Liver (tissue), 9 donors: ENCODE results near the gene SMYD2. TPM values are rescaled to one million over a fixed set of nuclear protein-coding genes. Genes with fewer than 3 reads are reported as not detected.

Experiments used
- DNase-seq: peaks from one replicate; pipeline ENCODE4 v3.0.0-alpha.2; 2017; ENCODE audit warnings: low spot score
- H3K27ac ChIP-seq, 2 donors: one replicate each; pipeline ENCODE4 v1.7.0; 2013; ENCODE audit warnings: inconsistent platforms in 2 of 2, low read length in 2 of 2, control low read depth in 1 of 2, low read depth in 1 of 2, mild to moderate bottlenecking in 1 of 2
- H3K27me3 ChIP-seq, 4 donors: one replicate each; pipeline versions ENCODE4 v1.6.1 to v1.7.0; 2013; ENCODE audit warnings: low read length in 3 of 4, inconsistent platforms in 1 of 4, mild to moderate bottlenecking in 1 of 4, moderate library complexity in 1 of 4; ENCODE audit not compliant: control insufficient read depth in 4 of 4, insufficient read depth in 4 of 4
- H3K36me3 ChIP-seq, 4 donors: one replicate each; pipeline versions ENCODE4 v1.6.1 to v1.7.0; 2013; ENCODE audit warnings: low read length in 3 of 4, mild to moderate bottlenecking in 3 of 4, low read depth in 1 of 4, moderate library complexity in 1 of 4; ENCODE audit not compliant: control insufficient read depth in 4 of 4, insufficient read depth in 3 of 4
- H3K4me1 ChIP-seq, 4 donors: one replicate each; pipeline versions ENCODE4 v1.6.1 to v1.7.0; 2013; ENCODE audit warnings: low read length in 3 of 4, mild to moderate bottlenecking in 3 of 4, moderate library complexity in 1 of 4; ENCODE audit not compliant: control insufficient read depth in 4 of 4, insufficient read depth in 4 of 4
- H3K4me3 ChIP-seq, 3 donors: one replicate each; pipeline versions ENCODE4 v1.6.1 to v1.7.0; 2013; ENCODE audit warnings: low read length in 3 of 3, control low read depth in 1 of 3, low read depth in 1 of 3, mild to moderate bottlenecking in 1 of 3
- H3K9ac ChIP-seq, 2 donors: one replicate each; pipeline ENCODE4 v1.7.0; 2013; ENCODE audit warnings: low read length in 2 of 2, mild to moderate bottlenecking in 2 of 2, moderate library complexity in 2 of 2, control low read depth in 1 of 2, low read depth in 1 of 2
- H3K9me3 ChIP-seq, 4 donors: one replicate each; pipeline versions ENCODE4 v1.6.1 to v1.7.0; 2013; ENCODE audit warnings: low read length in 3 of 4; ENCODE audit not compliant: control insufficient read depth in 4 of 4
- ATF3 ChIP-seq: IDR thresholded peaks from 2 replicates; pipeline ENCODE4 v1.6.1; 2016; ENCODE audit warnings: antibody characterized with exemption
- CTCF ChIP-seq: fragments of 150-350 bp; IDR thresholded peaks from 2 replicates; pipeline ENCODE4 v1.5.1; 2017; ENCODE audit warnings: improper control_type of control experiment, low read depth, low read length; ENCODE audit not compliant: missing input control
- EGR1 ChIP-seq, 2 donors: IDR thresholded peaks; 2 replicates each; pipeline ENCODE4 v1.6.1; 2016 to 2018; ENCODE audit warnings: antibody characterized with exemption in 2 of 2, low read depth in 2 of 2
- FOXA1 ChIP-seq: IDR thresholded peaks from 2 replicates; pipeline ENCODE4 v1.6.1; 2016; ENCODE audit warnings: antibody characterized with exemption
- FOXA2 ChIP-seq: IDR thresholded peaks from 2 replicates; pipeline ENCODE4 v1.6.1; 2016; ENCODE audit warnings: antibody characterized with exemption
- GABPA ChIP-seq, 2 donors: IDR thresholded peaks in 1 of 2; conservative IDR thresholded peaks in 1 of 2; 2 replicates each; pipeline ENCODE4 v1.6.1; 2016; ENCODE audit warnings: antibody characterized with exemption in 2 of 2, mild to moderate bottlenecking in 1 of 2, moderate library complexity in 1 of 2
- HNF4A ChIP-seq, 2 donors: conservative IDR thresholded peaks; 2 replicates each; pipeline ENCODE4 v1.6.1; 2016; ENCODE audit warnings: antibody characterized with exemption in 2 of 2, mild to moderate bottlenecking in 2 of 2
- HNF4G ChIP-seq: IDR thresholded peaks from 2 replicates; pipeline ENCODE4 v1.6.1; 2016; ENCODE audit warnings: antibody characterized with exemption
- JUND ChIP-seq, 2 donors: IDR thresholded peaks; 2 replicates each; pipeline ENCODE4 v1.6.1; 2016; ENCODE audit warnings: antibody characterized with exemption in 2 of 2
- NR2F2 ChIP-seq: IDR thresholded peaks from 2 replicates; pipeline ENCODE4 v1.6.1; 2016; ENCODE audit warnings: antibody characterized with exemption
- RAD21 ChIP-seq, 2 donors: IDR thresholded peaks; 2 replicates each; pipeline ENCODE4 v1.6.1; 2016; ENCODE audit warnings: antibody characterized with exemption in 2 of 2, mild to moderate bottlenecking in 2 of 2
- RXRA ChIP-seq, 2 donors: IDR thresholded peaks; 2 replicates each; pipeline ENCODE4 v1.6.1; 2017 to 2018; ENCODE audit warnings: antibody characterized with exemption in 2 of 2, mild to moderate bottlenecking in 1 of 2
- SP1 ChIP-seq: IDR thresholded peaks from 2 replicates; pipeline ENCODE4 v1.6.1; 2018; ENCODE audit warnings: antibody characterized with exemption, mild to moderate bottlenecking
- TAF1 ChIP-seq: conservative IDR thresholded peaks from 2 replicates; pipeline ENCODE4 v1.6.1; 2016; ENCODE audit warnings: antibody characterized with exemption, mild to moderate bottlenecking
- YY1 ChIP-seq: IDR thresholded peaks from 2 replicates; pipeline ENCODE4 v1.6.1; 2016; ENCODE audit warnings: antibody characterized with exemption, mild to moderate bottlenecking
- ZBTB33 ChIP-seq: IDR thresholded peaks from 2 replicates; pipeline ENCODE4 v1.6.1; 2016; ENCODE audit warnings: antibody characterized with exemption
- WGBS: extraction: QIAGEN DNeasy Blood & Tissue Kit; methylation state at CpG from one replicate; pipeline ENCODE4 v1.1.7; 2013; 5-methylcytosine and 5-hydroxymethylcytosine counted together
- polyA plus RNA-seq, 2 donors: library from polyadenylated mRNA; stranded (reverse) in 1 of 2; unstranded in 1 of 2; fragments of 200-250 nt in 1 of 2; fragments of >200 nt in 1 of 2; fragmentation: Nextera tagmentation in 1 of 2; extraction: Ambion mirVana in 1 of 2; gene quantifications; one replicate each; pipeline versions ENCODE4 v1.2.1 to v1.2.3, GENCODE V29; 2013 to 2015
- total RNA-seq, 2 donors: library from RNA; depleted of rRNA; stranded (reverse); fragments of >200 nt; gene quantifications; one replicate each; pipeline ENCODE4 v1.2.3, GENCODE V29; 2014
- TF ChIP-seq, protein P1 (sequence below): IDR thresholded peaks from 2 replicates; pipeline ENCODE4 v1.6.1; 2016; ENCODE audit warnings: antibody characterized with exemption
- TF ChIP-seq, protein P2 (sequence below): IDR thresholded peaks from 2 replicates; pipeline ENCODE4 v1.6.1; 2016; ENCODE audit warnings: antibody characterized with exemption, mild to moderate bottlenecking
- donor health status: healthy.
- donor health status: healthy.
- donor health status: healthy.
- donor health status: healthy.
- donor health status: healthy.

The SMYD2 gene
- total and polyA plus RNA-seq, 4 donors: 11.9 to 20.2 (median 17.2) TPM

GRCh38 chr1:214236477-214236876, 44.5 kb upstream of the SMYD2 start:
- no peaks in the 10 kb centered on the region for H3K36me3 ChIP-seq
- H3K4me1 ChIP-seq: no peaks in the 10 kb centered on the region
- H3K27ac ChIP-seq: no peak overlapping the region
- no peak overlapping the region for H3K4me3 ChIP-seq
- no peaks in the 10 kb centered on the region for H3K27me3 ChIP-seq
- TF ChIP-seq FOXA2 (no peak), HNF4G (no peak), TAF1 (no peak), YY1 (no peak), ZBTB33 (no peak), ATF3 (no peak), CTCF (no peak), SP1 (no peak), JUND (IDR thresholded peaks at IDR 0.05) (no peak), NR2F2 (no peak), RAD21 (IDR thresholded peaks at IDR 0.05) (no peak), FOXA1 (no peak), RXRA (IDR thresholded peaks at IDR 0.05) (no peak), GABPA (IDR thresholded peaks at IDR 0.05 in 1 of 2, conservative IDR thresholded peaks at IDR 0.05 in 1 of 2) (no peak), HNF4A (conservative IDR thresholded peaks at IDR 0.05) (no peak), EGR1 (IDR thresholded peaks at IDR 0.05; ENCODE audit: low read depth in 2 of 2) (no peak)
- TF ChIP-seq, protein P1, sequence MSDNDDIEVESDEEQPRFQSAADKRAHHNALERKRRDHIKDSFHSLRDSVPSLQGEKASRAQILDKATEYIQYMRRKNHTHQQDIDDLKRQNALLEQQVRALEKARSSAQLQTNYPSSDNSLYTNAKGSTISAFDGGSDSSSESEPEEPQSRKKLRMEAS: no peak
- TF ChIP-seq, protein P2, sequence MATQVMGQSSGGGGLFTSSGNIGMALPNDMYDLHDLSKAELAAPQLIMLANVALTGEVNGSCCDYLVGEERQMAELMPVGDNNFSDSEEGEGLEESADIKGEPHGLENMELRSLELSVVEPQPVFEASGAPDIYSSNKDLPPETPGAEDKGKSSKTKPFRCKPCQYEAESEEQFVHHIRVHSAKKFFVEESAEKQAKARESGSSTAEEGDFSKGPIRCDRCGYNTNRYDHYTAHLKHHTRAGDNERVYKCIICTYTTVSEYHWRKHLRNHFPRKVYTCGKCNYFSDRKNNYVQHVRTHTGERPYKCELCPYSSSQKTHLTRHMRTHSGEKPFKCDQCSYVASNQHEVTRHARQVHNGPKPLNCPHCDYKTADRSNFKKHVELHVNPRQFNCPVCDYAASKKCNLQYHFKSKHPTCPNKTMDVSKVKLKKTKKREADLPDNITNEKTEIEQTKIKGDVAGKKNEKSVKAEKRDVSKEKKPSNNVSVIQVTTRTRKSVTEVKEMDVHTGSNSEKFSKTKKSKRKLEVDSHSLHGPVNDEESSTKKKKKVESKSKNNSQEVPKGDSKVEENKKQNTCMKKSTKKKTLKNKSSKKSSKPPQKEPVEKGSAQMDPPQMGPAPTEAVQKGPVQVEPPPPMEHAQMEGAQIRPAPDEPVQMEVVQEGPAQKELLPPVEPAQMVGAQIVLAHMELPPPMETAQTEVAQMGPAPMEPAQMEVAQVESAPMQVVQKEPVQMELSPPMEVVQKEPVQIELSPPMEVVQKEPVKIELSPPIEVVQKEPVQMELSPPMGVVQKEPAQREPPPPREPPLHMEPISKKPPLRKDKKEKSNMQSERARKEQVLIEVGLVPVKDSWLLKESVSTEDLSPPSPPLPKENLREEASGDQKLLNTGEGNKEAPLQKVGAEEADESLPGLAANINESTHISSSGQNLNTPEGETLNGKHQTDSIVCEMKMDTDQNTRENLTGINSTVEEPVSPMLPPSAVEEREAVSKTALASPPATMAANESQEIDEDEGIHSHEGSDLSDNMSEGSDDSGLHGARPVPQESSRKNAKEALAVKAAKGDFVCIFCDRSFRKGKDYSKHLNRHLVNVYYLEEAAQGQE: no peak
- H3K9me3 ChIP-seq: no peaks in the 10 kb centered on the region
- no peak overlapping the region for H3K9ac ChIP-seq
- DNase-seq: no peak
- WGBS: 49% methylated on average over 2 of the region's 2 CpGs
